Measurements from ENCODE around the gene MYL12A. TPM values are rescaled to one million over a fixed set of nuclear protein-coding genes. Genes with fewer than 3 reads are reported as not detected.

The MYL12A gene
- total RNA-seq, 1 experiment from 2014 or later, result 329 TPM

GRCh38 chr18:3268306-3268705 lies 20.7 kb downstream of the MYL12A start:
- no peaks in the 10 kb centered on the region for H3F3A ChIP-seq (ENCODE audit: low read length, unreplicated experiment)
- peaks cover 46% of the 10 kb centered on the region for H3K4me1 ChIP-seq (ENCODE audit: insufficient read depth, low read length)
- no peak overlapping the region for H3K27ac ChIP-seq (ENCODE audit: low read length)
- no peak for DNase-seq
- 0 out of 2 replicates have a peak overlapping the region, but pooled peaks have one; percentile 2 for H3K4me2 ChIP-seq (ENCODE audit: low read length)
- no peak overlapping the region for H2AFZ ChIP-seq (ENCODE audit: low read length)
- no peak overlapping the region for H3K9ac ChIP-seq (ENCODE audit: low read length)
- H4K20me1 ChIP-seq (ENCODE audit: low read length), result peaks cover 88% of the 10 kb centered on the region
- no peak overlapping the region for H3K4me3 ChIP-seq (ENCODE audit: low read length)
- peaks cover 100% of the 10 kb centered on the region for H3K79me2 ChIP-seq (ENCODE audit: low read length)
- TF ChIP-seq EZH2 (IDR thresholded peaks at IDR 0.05; ENCODE audit: low read length, unreplicated experiment) (no peak), CTCF (conservative IDR thresholded peaks at IDR 0.05; ENCODE audit: low read depth, low read length) (no peak), EZH2phosphoT487 (IDR thresholded peaks at IDR 0.05; ENCODE audit: borderline replicate concordance, low read length) (no peak)
- peaks cover 8% of the 10 kb centered on the region; the same call in 1 of the 2 replicates for H3K36me3 ChIP-seq (ENCODE audit: low read depth, low read length)
- no peaks in the 10 kb centered on the region for H3K27me3 ChIP-seq (ENCODE audit: low read length)
- BruUV-seq (replicated peaks), result no TSS peak
- H3K9me2 ChIP-seq (replicated peaks; ENCODE audit: low read length), result no peaks in the 10 kb centered on the region
- 0 out of 2 replicates have a peak, but pooled peaks have one; percentile 21 for ATAC-seq
- intact Hi-C loops (cut with micrococcal nuclease), result no loop called here
- ChIA-PET POLR2A (ENCODE audit: unreplicated experiment) (no interaction called here), CTCF (no interaction called here)
- H3K9me3 ChIP-seq (ENCODE audit: low read length), result no peaks in the 10 kb centered on the region

- Histone ChIP-seq H2AFZ (ENCODE audit: low read length) (no peak overlapping the region), H3K27me3 (ENCODE audit: low read length) (no peaks in the 10 kb centered on the region), H3K27ac (ENCODE audit: low read length) (no peak overlapping the region), H3K36me3 (ENCODE audit: low read depth, low read length) (peaks cover 18% of the 10 kb centered on the region), H3F3A (ENCODE audit: low read length, unreplicated experiment) (no peaks in the 10 kb centered on the region), H3K4me3 (ENCODE audit: low read length) (no peak overlapping the region), H3K4me1 (ENCODE audit: insufficient read depth, low read length) (peaks cover 36% of the 10 kb centered on the region), H3K79me2 (ENCODE audit: low read length) (peaks cover 100% of the 10 kb centered on the region), H3K9ac (ENCODE audit: low read length) (no peak overlapping the region), H3K9me2 (replicated peaks; ENCODE audit: low read length) (no peaks in the 10 kb centered on the region), H4K20me1 (ENCODE audit: low read length) (peaks cover 78% of the 10 kb centered on the region), H3K4me2 (ENCODE audit: low read length) (no peak overlapping the region), H3K9me3 (ENCODE audit: low read length) (no peaks in the 10 kb centered on the region)
- no peak for TF ChIP-seq EZH2phosphoT487 (IDR thresholded peaks at IDR 0.05; ENCODE audit: borderline replicate concordance, low read length)
- no peak for TF ChIP-seq CTCF (conservative IDR thresholded peaks at IDR 0.05; ENCODE audit: low read depth, low read length)
- no peak for TF ChIP-seq EZH2 (IDR thresholded peaks at IDR 0.05; ENCODE audit: low read length, unreplicated experiment)
- DNase-seq (no peak), ATAC-seq (no peak)
- intact Hi-C loops (cut with micrococcal nuclease), result no loop called here
- no TSS peak for BruUV-seq (replicated peaks)
- ChIA-PET CTCF (no interaction called here), POLR2A (ENCODE audit: unreplicated experiment) (no interaction called here)
These were observed 21.8 kb downstream of the MYL12A start for GRCh38 chr18:3269241-3269913.

- H3K79me2 ChIP-seq (ENCODE audit: low read length), result peaks cover 100% of the 10 kb centered on the region
- POLR2A ChIA-PET (ENCODE audit: unreplicated experiment), result no interaction called here
- no peak overlapping the region for H3K4me3 ChIP-seq (ENCODE audit: low read length)
- H3K4me2 ChIP-seq (ENCODE audit: low read length), result no peak overlapping the region
- TF ChIP-seq CTCF (conservative IDR thresholded peaks at IDR 0.05; ENCODE audit: low read depth, low read length) (no peak), EZH2 (IDR thresholded peaks at IDR 0.05; ENCODE audit: low read length, unreplicated experiment) (no peak), EZH2phosphoT487 (IDR thresholded peaks at IDR 0.05; ENCODE audit: borderline replicate concordance, low read length) (no peak)
- no peak overlapping the region for H2AFZ ChIP-seq (ENCODE audit: low read length)
- H3K36me3 ChIP-seq (ENCODE audit: low read depth, low read length), result peaks cover 24% of the 10 kb centered on the region
- intact Hi-C loops (cut with micrococcal nuclease), result no loop called here
- H3K4me1 ChIP-seq (ENCODE audit: insufficient read depth, low read length), result peaks cover 31% of the 10 kb centered on the region
- no peaks in the 10 kb centered on the region for H3K9me3 ChIP-seq (ENCODE audit: low read length)
- ATAC-seq (no peak), DNase-seq (no peak)
- no peaks in the 10 kb centered on the region for H3K9me2 ChIP-seq (replicated peaks; ENCODE audit: low read length)
- H4K20me1 ChIP-seq (ENCODE audit: low read length), result peaks cover 73% of the 10 kb centered on the region
- H3K27me3 ChIP-seq (ENCODE audit: low read length), result no peaks in the 10 kb centered on the region
- H3K9ac ChIP-seq (ENCODE audit: low read length), result no peak overlapping the region
- no TSS peak for BruUV-seq (replicated peaks)
- no peak overlapping the region for H3K27ac ChIP-seq (ENCODE audit: low read length)
- CTCF ChIA-PET, result no interaction called here
- no peaks in the 10 kb centered on the region for H3F3A ChIP-seq (ENCODE audit: low read length, unreplicated experiment)
These were observed 22.3 kb downstream of the MYL12A start for GRCh38 chr18:3269914-3270299.
